ENCODE measurements around the gene MBD5. TPM values are rescaled to one million over a fixed set of nuclear protein-coding genes. Genes with fewer than 3 reads are reported as not detected.

The MBD5 gene
- total and polyA plus RNA-seq, 2 of the 4 experiments (the other 2 are of a cell fraction), result 9.8 to 14.2 TPM

GRCh38 chr2:148238561-148238960, 217.7 kb downstream of the MBD5 start:
- Histone ChIP-seq H4K8ac (ENCODE audit: low read depth in 2 of 2, low read length in 2 of 2) (no peak overlapping the region), H2BK15ac (ENCODE audit: low read depth, low read length) (no peak overlapping the region), H3K4ac (ENCODE audit: low read depth, low read length) (no peak overlapping the region), H4K5ac (ENCODE audit: low read depth, low read length) (peak overlapping the region; percentile 4; the same call in 1 of the 2 replicates), H3K9me3 (ENCODE audit: control insufficient read depth, insufficient read depth, low read length) (peaks cover 7% of the 10 kb centered on the region), H3K4me1 (ENCODE audit: control insufficient read depth, insufficient read depth, low read length) (peaks cover 3% of the 10 kb centered on the region), H2BK20ac (ENCODE audit: low read depth, low read length) (no peak overlapping the region), H2AK5ac (ENCODE audit: low read depth, low read length) (no peak overlapping the region), H4K91ac (ENCODE audit: insufficient read depth, low read depth, low read length) (no peak overlapping the region), H2AFZ (replicated peaks; ENCODE audit: low read length, poor library complexity) (no peak overlapping the region), H3K23ac (ENCODE audit: low read depth, low read length) (no peak overlapping the region), H3K27ac (ENCODE audit: insufficient read depth, low read length) (no peak overlapping the region), H3K4me2 (ENCODE audit: low read depth, low read length) (no peak overlapping the region), H3K14ac (replicated peaks; ENCODE audit: low read depth, low read length) (no peak overlapping the region), H3K4me3 (ENCODE audit: insufficient read depth, low read depth, low read length) (no peak overlapping the region), H2BK120ac (ENCODE audit: low read depth, low read length) (no peak overlapping the region), H3K9ac (ENCODE audit: low read depth, low read length) (no peak overlapping the region), H3K36me3 (ENCODE audit: control insufficient read depth, insufficient read depth, low read length) (peaks cover 11% of the 10 kb centered on the region), H2BK5ac (ENCODE audit: low read depth, low read length, poor library complexity, severe bottlenecking) (no peak overlapping the region), H2AK9ac (replicated peaks; ENCODE audit: low read depth, low read length, poor library complexity) (no peak overlapping the region), H3K79me1 (ENCODE audit: low read depth in 1 of 2, low read length in 2 of 2) (peaks cover 0 to 2% of the 10 kb centered on the region in 2 experiments; a peak in 1 of 4 replicates), H3K27me3 (ENCODE audit: control insufficient read depth, insufficient read depth, low read length) (no peaks in the 10 kb centered on the region), H3K9me1 (ENCODE audit: insufficient read depth, low read length) (no peaks in the 10 kb centered on the region), H3K18ac (ENCODE audit: low read depth, low read length) (no peak overlapping the region), H4K20me1 (ENCODE audit: insufficient read depth, low read length) (no peaks in the 10 kb centered on the region), H3K56ac (ENCODE audit: extremely low read depth, insufficient read depth, low read length) (no peak overlapping the region)
- dilution Hi-C loops (cut with HindIII; ENCODE audit: low sequenced_read_pairs, unreplicated experiment) (no loop called here), in situ Hi-C loops (cut with MboI; ENCODE audit: low sequenced_read_pairs) (no loop called here), intact Hi-C loops (cut with micrococcal nuclease) (no loop called here)
- POLR2A ChIA-PET (ENCODE audit: unreplicated experiment), result interaction anchor here (0.7 kb wide), 1 partner anchor 31 kb away, joined by 3 read pairs; no protein-coding TSS in a partner anchor
- no peak for ATAC-seq (ENCODE audit: low read depth)
- DNase-seq, result no peak
- WGBS, 2 experiments (ENCODE audit: extremely low coverage in 2 of 2, insufficient read length in 1 of 2), result 60% methylated on average over 1 of the region's 4 CpGs; no CpG with 5 or more reads in 1 of the 2 experiments
- TF ChIP-seq FOS (IDR thresholded peaks at IDR 0.05; ENCODE audit: low read depth, low read length), result no peak
- no peak for TF ChIP-seq CEBPB (IDR thresholded peaks at IDR 0.05; ENCODE audit: low read depth, low read length)
- TF ChIP-seq RAD21 (IDR thresholded peaks at IDR 0.05; ENCODE audit: low read length), result no peak
- no peak for TF ChIP-seq POLR2A (IDR thresholded peaks at IDR 0.05; ENCODE audit: low read depth, low read length)
- no peak for TF ChIP-seq MAZ (IDR thresholded peaks at IDR 0.05; ENCODE audit: borderline replicate concordance, low read depth, low read length)
- TF ChIP-seq RCOR1 (IDR thresholded peaks at IDR 0.05; ENCODE audit: insufficient replicate concordance, low read length), result no peak
- no peak for TF ChIP-seq NFE2L2 (IDR thresholded peaks at IDR 0.05; ENCODE audit: low read depth, low read length)
- CTCF ChIA-PET, result no interaction called here
- no TSS peak for BruUV-seq (replicated peaks)

All from IMR-90 (cell line).